ENCODE measurements around the gene EDC4. TPM values are rescaled to one million over a fixed set of nuclear protein-coding genes. Genes with fewer than 3 reads are reported as not detected.

EDC4 gene
- total and polyA plus RNA-seq, 2 of the 13 experiments (the other 11 are each of a cell fraction or from before 2014, with no cell fraction given), result 51.4 to 59.1 TPM

DNA sequence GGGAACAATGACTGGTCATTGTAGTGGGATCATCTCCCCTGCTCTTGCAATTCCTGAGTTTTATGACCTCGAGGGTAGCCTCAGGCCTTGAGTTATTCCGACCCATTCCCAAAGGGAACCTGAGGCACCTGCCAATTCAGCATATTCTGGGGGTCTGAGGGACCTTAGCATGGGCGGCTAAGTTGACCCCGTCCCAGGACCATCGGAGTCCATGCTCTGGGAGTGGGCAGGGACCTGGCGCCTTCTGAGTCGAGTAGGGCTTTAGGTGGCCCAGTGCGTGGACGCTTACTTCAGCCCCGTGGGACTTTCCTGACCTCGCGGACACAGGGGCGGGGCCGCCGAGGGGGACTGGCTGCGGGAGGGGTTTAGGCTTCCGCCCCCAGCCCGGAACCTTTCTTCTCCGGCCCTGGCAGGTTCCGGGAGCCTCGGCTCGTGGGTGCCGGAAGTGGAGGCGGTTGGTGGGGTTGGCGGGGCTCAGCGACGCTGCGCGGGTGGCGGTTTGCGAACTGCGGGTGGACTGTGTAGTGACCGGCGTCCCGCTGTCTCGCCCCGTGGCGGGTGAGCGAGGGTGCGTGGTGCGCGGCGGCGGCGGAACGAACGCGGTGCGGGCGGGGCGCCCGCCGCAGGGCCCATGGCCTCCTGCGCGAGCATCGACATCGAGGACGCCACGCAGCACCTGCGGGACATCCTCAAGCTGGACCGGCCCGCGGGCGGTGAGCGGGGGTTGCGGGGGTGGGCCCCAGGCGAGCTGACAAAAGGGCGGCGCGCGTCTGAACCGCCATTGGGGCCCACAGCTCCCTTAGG, at the start of gene EDC4 (continued):
- TF ChIP-seq, protein P1, sequence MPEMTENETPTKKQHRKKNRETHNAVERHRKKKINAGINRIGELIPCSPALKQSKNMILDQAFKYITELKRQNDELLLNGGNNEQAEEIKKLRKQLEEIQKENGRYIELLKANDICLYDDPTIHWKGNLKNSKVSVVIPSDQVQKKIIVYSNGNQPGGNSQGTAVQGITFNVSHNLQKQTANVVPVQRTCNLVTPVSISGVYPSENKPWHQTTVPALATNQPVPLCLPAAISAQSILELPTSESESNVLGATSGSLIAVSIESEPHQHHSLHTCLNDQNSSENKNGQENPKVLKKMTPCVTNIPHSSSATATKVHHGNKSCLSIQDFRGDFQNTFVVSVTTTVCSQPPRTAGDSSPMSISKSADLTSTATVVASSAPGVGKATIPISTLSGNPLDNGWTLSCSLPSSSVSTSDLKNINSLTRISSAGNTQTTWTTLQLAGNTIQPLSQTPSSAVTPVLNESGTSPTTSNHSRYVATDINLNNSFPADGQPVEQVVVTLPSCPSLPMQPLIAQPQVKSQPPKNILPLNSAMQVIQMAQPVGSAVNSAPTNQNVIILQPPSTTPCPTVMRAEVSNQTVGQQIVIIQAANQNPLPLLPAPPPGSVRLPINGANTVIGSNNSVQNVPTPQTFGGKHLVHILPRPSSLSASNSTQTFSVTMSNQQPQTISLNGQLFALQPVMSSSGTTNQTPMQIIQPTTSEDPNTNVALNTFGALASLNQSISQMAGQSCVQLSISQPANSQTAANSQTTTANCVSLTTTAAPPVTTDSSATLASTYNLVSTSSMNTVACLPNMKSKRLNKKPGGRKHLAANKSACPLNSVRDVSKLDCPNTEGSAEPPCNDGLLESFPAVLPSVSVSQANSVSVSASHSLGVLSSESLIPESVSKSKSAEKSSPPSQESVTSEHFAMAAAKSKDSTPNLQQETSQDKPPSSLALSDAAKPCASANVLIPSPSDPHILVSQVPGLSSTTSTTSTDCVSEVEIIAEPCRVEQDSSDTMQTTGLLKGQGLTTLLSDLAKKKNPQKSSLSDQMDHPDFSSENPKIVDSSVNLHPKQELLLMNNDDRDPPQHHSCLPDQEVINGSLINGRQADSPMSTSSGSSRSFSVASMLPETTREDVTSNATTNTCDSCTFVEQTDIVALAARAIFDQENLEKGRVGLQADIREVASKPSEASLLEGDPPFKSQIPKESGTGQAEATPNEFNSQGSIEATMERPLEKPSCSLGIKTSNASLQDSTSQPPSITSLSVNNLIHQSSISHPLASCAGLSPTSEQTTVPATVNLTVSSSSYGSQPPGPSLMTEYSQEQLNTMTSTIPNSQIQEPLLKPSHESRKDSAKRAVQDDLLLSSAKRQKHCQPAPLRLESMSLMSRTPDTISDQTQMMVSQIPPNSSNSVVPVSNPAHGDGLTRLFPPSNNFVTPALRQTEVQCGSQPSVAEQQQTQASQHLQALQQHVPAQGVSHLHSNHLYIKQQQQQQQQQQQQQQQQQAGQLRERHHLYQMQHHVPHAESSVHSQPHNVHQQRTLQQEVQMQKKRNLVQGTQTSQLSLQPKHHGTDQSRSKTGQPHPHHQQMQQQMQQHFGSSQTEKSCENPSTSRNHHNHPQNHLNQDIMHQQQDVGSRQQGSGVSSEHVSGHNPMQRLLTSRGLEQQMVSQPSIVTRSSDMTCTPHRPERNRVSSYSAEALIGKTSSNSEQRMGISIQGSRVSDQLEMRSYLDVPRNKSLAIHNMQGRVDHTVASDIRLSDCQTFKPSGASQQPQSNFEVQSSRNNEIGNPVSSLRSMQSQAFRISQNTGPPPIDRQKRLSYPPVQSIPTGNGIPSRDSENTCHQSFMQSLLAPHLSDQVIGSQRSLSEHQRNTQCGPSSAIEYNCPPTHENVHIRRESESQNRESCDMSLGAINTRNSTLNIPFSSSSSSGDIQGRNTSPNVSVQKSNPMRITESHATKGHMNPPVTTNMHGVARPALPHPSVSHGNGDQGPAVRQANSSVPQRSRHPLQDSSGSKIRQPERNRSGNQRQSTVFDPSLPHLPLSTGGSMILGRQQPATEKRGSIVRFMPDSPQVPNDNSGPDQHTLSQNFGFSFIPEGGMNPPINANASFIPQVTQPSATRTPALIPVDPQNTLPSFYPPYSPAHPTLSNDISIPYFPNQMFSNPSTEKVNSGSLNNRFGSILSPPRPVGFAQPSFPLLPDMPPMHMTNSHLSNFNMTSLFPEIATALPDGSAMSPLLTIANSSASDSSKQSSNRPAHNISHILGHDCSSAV (CRISPR knock-in tag; IDR thresholded peaks at IDR 0.05; ENCODE audit: borderline replicate concordance), result no peak
- peak; percentile 84; the same call in 1 of the 2 replicates for TF ChIP-seq BRD4 (CRISPR knock-in tag; IDR thresholded peaks at IDR 0.05)
- TF ChIP-seq ASH2L (IDR thresholded peaks at IDR 0.05; ENCODE audit: insufficient read length, low read depth, low read length), result peak; percentile 99
- peak; percentile 86 for TF ChIP-seq ZNF691 (CRISPR knock-in tag; IDR thresholded peaks at IDR 0.05; ENCODE audit: borderline replicate concordance, low read depth)
- TF ChIP-seq ZNF576 (CRISPR knock-in tag; IDR thresholded peaks at IDR 0.05), result no peak
- peak; percentile 62; the same call in 1 of the 2 replicates for TF ChIP-seq TP53 (CRISPR knock-in tag; conservative IDR thresholded peaks at IDR 0.05)
- TF ChIP-seq, protein P2, sequence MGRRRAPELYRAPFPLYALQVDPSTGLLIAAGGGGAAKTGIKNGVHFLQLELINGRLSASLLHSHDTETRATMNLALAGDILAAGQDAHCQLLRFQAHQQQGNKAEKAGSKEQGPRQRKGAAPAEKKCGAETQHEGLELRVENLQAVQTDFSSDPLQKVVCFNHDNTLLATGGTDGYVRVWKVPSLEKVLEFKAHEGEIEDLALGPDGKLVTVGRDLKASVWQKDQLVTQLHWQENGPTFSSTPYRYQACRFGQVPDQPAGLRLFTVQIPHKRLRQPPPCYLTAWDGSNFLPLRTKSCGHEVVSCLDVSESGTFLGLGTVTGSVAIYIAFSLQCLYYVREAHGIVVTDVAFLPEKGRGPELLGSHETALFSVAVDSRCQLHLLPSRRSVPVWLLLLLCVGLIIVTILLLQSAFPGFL (CRISPR knock-in tag; IDR thresholded peaks at IDR 0.05), result peak; percentile 71; the same call in 1 of the 2 replicates
- no peak for TF ChIP-seq MTF1 (CRISPR knock-in tag; IDR thresholded peaks at IDR 0.05)
- peak; percentile 82; the same call in 1 of the 2 replicates for TF ChIP-seq ZNF564 (CRISPR knock-in tag; IDR thresholded peaks at IDR 0.05)
- TF ChIP-seq POLR2AphosphoS5 (IDR thresholded peaks at IDR 0.05; ENCODE audit: low read depth, low read length), result peak; percentile 92
- TF ChIP-seq ZBTB34 (CRISPR knock-in tag; IDR thresholded peaks at IDR 0.05), result no peak; the same call in 1 of the 2 replicates
- peak; percentile 95 for TF ChIP-seq ZFY (CRISPR knock-in tag; IDR thresholded peaks at IDR 0.05)
- peak; percentile 67; the same call in 1 of the 2 replicates for TF ChIP-seq ZFP90 (CRISPR knock-in tag; IDR thresholded peaks at IDR 0.05; ENCODE audit: borderline replicate concordance)
- no peak; the same call in 1 of the 2 replicates for TF ChIP-seq MAF1 (CRISPR knock-in tag; IDR thresholded peaks at IDR 0.05; ENCODE audit: borderline replicate concordance)
- TF ChIP-seq RAD51 (IDR thresholded peaks at IDR 0.05; ENCODE audit: borderline replicate concordance), result no peak
- TF ChIP-seq ZNF274 (CRISPR knock-in tag; IDR thresholded peaks at IDR 0.05), result peak; percentile 91
- no peak; the same call in 1 of the 2 replicates for TF ChIP-seq PAX8 (CRISPR knock-in tag; IDR thresholded peaks at IDR 0.05; ENCODE audit: borderline replicate concordance)
